Measurements from ENCODE around the gene SHANK3. TPM values are rescaled to one million over a fixed set of nuclear protein-coding genes. Genes with fewer than 3 reads are reported as not detected.

The SHANK3 gene
- total RNA-seq, 1 donor: 0.90 TPM

DNA sequence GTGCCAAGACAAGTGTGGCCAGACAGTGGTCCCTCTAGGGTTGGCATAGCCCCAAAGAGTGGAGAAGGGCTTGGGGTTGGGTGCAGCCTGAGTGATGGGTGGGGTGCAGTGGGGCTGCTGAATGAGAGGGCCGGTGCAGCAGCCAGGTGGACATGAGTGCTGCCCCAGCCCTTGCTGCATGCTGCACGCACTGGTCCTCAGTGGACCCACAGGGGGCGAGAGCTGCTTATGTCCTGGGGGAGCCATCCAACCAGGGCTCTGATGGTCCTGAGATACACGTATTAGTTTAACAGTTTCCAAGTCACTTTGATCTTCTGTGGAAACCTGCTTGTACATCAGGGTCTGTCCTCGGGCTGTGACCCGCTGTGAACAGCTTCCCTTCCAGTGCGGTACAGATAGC, 41.5 kb downstream of the SHANK3 start:
- H3K4me3 ChIP-seq (ENCODE audit: low read depth, low read length): no peak overlapping the region
- no peak for DNase-seq (ENCODE audit: low read depth)
- TF ChIP-seq, protein P1, sequence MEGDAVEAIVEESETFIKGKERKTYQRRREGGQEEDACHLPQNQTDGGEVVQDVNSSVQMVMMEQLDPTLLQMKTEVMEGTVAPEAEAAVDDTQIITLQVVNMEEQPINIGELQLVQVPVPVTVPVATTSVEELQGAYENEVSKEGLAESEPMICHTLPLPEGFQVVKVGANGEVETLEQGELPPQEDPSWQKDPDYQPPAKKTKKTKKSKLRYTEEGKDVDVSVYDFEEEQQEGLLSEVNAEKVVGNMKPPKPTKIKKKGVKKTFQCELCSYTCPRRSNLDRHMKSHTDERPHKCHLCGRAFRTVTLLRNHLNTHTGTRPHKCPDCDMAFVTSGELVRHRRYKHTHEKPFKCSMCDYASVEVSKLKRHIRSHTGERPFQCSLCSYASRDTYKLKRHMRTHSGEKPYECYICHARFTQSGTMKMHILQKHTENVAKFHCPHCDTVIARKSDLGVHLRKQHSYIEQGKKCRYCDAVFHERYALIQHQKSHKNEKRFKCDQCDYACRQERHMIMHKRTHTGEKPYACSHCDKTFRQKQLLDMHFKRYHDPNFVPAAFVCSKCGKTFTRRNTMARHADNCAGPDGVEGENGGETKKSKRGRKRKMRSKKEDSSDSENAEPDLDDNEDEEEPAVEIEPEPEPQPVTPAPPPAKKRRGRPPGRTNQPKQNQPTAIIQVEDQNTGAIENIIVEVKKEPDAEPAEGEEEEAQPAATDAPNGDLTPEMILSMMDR (IDR thresholded peaks at IDR 0.05; ENCODE audit: insufficient read depth, low read length): no peak

DNA sequence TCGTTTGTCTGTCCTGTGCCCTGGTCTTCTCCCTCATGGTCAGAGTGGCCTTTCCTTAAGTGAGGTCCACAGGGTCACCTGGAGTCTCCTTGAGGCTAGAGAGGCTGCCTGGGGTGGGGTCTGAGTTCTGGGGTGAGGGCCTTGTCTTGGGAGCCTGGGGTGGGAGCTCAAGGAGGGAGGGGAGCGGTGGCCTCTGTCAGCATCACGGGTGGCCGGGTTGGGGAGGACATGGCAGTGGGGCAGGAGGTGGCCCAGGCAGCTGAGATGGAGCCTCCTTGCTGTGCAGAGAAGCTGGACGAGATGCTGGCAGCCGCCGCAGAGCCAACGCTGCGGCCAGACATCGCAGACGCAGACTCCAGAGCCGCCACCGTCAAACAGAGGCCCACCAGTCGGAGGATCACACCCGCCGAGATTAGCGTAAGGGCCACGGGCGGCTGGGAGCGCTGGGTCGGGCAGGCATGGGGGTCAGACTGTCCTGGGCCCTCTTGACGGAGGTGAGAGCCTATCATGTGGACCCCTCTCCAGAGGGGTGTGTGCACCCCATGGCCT, 42.1 kb downstream of the SHANK3 start:
- DNase-seq (ENCODE audit: low read depth): no peak
- H3K4me3 ChIP-seq (ENCODE audit: low read depth, low read length): no peak overlapping the region
- TF ChIP-seq, protein P1 (IDR thresholded peaks at IDR 0.05; ENCODE audit: insufficient read depth, low read length): no peak

DNA sequence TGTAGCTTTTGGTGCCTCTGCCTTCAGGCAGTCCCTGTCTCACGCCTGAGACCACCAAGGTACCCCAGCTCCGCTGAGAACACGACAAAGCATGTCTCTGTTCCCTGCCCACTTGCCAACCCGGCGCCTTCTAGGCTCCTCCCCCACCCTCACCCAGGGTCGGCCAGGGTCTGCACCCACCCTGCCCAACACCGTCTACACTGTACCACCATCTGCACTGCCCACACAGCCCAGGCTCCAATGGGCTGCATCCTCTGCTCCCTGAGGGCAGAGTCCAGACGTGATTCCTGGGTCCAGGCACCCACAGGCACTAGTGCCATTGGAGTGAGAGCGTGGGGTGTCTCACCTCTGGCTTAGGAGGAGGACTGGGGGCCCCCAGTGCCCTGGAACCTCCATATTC, 42.6 kb downstream of the SHANK3 start:
- H3K4me3 ChIP-seq (ENCODE audit: low read depth, low read length): no peak overlapping the region
- TF ChIP-seq, protein P1 (IDR thresholded peaks at IDR 0.05; ENCODE audit: insufficient read depth, low read length): no peak
- no peak for DNase-seq (ENCODE audit: low read depth)

DNA sequence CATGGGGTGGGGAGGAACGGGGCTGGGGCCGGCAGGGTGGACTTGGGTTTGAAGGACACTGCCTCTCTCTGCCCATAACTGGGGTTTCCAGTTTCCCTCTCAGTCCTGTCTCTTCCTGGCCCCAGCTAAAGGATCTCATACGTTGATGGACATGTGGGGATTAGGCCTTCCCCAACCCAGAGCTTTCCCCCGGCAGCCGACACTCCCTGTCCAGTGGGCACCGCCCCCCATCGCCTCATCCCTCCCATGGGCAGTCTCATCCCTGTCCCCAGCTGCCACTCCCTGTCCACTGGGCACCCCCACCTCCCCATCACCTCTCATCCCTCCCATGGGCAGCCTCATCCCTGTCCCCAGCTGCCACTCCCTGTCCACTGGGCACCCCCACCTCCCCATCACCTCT, 43.2 kb downstream of the SHANK3 start:
- TF ChIP-seq, protein P1 (IDR thresholded peaks at IDR 0.05; ENCODE audit: insufficient read depth, low read length): no peak
- H3K4me3 ChIP-seq (ENCODE audit: low read depth, low read length): no peak overlapping the region
- no peak for DNase-seq (ENCODE audit: low read depth)

DNA sequence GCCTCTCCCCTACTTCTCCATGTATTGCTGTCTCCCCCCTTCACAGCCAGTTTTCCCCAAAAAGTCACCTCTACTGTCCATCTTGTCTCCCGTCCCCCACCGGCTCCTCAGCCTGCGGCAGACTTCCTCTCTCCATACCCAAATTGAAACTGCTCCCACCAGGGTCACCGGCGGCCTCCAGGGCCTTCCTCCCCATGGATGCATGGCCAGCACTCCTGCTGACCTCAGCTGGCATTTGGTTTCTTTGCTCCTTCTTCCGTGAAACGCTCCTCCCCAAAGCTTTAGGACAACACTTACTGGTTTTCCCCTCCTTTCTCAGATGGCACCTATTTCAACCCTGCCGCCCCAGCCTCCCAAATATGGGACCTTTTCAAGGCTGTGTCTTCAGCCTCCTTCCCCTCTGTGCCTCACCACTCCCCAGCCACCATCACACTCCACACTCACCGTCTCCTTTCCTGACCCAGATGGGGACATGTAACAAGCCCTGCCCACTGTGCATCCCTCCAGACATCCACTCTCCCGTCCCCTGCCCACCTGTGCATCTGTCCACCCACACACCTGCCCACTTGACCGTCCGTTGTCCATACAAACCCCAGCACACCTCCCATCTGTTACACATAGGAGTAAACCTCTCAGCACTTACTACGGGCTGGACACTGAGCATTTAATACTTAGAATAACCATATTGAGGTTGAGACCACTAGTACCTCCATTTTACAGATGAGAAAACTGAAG, 43.8 kb downstream of the SHANK3 start:
- DNase-seq (ENCODE audit: low read depth): no peak
- no peak overlapping the region for H3K4me3 ChIP-seq (ENCODE audit: low read depth, low read length)
- TF ChIP-seq, protein P1 (IDR thresholded peaks at IDR 0.05; ENCODE audit: insufficient read depth, low read length): no peak

DNA sequence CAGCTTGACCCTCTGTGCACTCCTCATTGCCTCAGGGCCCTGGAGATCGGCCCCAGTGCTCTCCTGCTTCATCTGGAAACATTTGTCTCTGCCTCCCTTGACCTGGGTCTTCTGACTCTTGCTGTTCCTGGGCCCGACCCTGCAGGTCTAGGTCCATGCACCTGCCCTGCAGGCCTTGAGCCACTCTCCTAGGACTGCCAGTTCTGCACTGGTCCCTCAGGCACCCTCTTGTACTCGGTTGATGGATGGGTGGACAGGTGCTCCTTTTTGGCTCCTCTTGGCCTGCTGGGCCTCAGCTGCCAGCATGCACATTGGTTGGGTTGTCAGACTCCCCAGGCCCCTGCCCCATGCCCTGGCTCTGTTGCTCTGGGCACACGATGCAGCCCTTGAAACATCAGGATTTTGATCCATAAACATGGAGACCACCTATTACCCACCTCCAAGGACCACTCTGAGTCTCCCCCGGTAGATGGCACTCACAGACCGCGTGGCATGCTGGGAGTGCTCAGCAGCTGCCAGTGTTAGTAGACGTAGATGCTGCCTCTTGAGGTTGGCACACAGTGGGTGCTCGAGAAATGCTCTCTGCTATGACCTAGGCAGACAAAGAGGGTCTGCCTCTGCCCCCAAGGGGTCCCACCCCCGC, 45.2 kb downstream of the SHANK3 start:
- H3K4me3 ChIP-seq (ENCODE audit: low read depth, low read length): no peak overlapping the region
- DNase-seq (ENCODE audit: low read depth): no peak
- TF ChIP-seq, protein P1 (IDR thresholded peaks at IDR 0.05; ENCODE audit: insufficient read depth, low read length): no peak
